Measurements from ENCODE around the gene CADM2.
"Not testable (repeated sequence)": the region's sequence is repeated elsewhere in the genome, so short reads cannot be mapped to it uniquely, and the experiment has no call there.

The CADM2 gene

DNA sequence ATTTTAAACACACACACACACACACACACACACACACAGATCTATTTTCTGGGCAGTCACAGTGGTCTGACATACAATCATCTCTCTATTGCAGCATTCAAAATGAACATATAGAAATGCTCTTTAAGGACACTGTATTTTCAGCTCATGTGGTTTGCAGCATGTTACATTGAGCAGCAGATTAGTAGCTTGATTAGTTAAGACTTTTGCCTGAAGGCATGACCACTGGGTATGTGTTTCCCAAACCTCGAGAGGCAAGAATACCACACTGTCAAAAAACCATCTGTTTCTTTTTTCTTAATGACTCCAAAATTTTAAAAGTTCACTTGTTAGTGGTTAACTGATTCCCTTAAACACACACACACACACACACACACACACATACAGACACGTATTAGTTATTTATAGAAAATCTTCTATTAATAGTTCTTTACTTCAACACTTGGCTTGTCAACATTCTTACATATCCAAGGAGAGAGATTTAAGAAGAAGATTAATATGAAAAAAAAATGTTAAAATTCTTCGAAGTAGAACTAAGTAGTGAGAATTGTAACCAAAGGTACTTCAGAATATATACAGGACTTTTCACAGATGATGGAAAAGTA lies 518.2 kb downstream of the CADM2 start:
- no peak for DNase-seq (ENCODE audit: low read depth, low spot score)

DNA sequence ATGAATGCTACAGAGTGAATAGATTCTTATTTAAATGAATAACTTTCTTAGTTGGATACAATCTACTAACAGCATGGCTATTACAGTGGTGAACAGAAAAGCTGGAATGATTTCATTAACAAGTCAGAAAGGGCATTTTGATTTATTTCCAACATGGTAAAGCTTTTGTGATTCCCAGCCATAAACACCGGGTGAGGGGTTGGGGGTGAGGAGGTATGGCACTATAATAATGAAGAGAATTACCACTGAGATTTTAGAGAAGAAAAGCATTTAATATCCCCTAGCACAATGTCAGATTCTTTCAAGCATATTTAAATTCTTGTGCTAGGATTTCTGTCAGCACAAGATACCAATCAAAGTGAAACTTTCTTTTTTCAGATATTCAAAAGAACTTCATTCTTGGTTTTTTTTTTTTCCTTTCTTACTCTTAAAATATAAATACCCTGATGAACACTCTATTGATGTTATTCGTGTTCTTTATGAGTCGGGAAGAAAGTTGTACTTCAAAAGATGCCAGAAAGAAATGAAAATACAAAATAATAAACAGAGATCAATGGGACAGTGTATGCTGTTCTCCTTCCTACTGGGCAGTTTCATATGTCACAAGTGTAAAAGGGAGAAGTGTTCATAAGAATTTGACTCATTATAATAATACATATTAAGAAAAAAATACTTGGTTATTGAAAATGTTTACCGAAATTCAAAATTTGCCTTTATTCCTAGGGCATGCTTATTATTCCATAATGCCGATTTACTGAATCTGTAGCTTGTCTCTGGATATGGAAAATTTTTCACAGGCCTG lies 522.8 kb downstream of the CADM2 start:
- no peak for DNase-seq (ENCODE audit: low read depth, low spot score)

GRCh38 chr3:85482213-85482490 lies 523.4 kb downstream of the CADM2 start:
- DNase-seq (ENCODE audit: low read depth, low spot score) = no peak

DNA sequence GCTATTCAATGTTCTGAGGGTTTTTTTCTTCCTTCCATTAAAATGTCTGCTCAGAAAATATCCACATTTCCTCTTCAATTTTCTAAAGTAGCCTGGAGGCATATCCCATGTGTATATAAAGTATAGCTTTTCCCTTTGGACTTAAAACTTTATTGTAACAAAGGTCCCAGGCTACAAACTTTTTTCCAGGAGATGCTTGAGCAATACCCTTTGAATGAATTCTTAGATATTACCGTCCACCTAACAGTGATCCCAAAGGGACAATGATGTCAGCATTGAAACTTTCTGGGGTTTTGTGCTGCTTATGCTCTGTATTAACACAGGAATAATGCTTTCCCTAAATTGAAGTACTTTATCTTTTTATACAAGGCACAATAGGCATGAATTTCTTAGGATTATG lies 525.2 kb downstream of the CADM2 start:
- DNase-seq (ENCODE audit: low read depth, low spot score) = no peak

GRCh38 chr3:85487375-85487774 lies 528.6 kb downstream of the CADM2 start:
- DNase-seq (ENCODE audit: low read depth, low spot score) = no peak

DNA sequence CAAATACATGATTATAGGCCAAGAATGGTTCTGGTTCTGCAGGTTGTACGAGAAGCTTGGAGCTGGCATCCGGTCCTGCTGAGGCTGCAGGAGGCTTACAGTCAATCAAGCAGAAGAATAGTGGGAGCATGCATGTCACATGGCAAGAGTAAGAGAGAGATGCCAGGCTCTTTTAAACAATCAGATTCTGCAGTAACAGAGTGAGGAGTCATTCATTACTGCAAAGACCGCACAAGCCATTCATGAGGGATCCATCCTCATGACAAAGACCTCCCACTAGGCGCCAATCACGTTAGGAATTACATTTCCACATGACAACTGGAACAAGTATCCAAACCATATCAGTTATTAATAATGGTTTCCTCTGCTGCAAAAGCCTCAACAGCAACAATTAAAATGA lies 536.8 kb downstream of the CADM2 start:
- no peak for DNase-seq (ENCODE audit: low read depth, low spot score)

GRCh38 chr3:85498177-85498576 lies 539.4 kb downstream of the CADM2 start:
- no peak for DNase-seq (ENCODE audit: low read depth, low spot score)

GRCh38 chr3:85502148-85502875 lies 543.5 kb downstream of the CADM2 start:
- no peak for DNase-seq (ENCODE audit: low read depth, low spot score)

DNA sequence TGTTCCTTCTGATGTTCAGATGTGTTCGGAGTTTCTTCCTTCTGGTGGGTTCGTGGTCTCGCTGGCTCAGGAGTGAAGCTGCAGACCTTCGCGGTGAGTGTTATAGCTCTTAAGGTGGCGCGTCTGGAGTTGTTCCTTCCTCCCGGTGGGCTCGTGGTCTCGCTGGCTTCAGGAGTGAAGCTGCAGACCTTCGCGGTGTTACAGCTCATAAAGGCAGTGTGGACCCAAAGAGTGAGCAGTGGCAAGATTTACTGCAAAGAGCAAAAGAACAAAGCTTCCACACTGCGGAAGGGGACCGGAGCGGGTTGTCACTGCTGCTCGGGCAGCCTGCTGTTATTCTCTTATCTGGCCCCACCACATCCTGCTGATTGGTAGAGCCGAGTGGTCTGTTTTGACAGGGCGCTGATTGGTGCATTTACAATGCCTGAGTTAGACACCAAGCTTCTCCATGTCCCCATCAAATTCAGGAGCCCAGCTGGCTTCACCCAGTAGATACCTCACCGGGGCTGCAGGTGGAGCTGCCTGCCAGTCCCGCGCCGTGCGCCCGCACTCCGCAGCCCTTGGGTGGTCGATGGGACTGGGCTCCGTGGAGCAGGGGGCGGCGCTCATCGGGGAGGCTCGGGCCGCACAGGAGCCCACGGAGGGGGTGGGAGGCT lies 545.5 kb downstream of the CADM2 start:
- DNase-seq (ENCODE audit: low read depth, low spot score) = peak; percentile 50

DNA sequence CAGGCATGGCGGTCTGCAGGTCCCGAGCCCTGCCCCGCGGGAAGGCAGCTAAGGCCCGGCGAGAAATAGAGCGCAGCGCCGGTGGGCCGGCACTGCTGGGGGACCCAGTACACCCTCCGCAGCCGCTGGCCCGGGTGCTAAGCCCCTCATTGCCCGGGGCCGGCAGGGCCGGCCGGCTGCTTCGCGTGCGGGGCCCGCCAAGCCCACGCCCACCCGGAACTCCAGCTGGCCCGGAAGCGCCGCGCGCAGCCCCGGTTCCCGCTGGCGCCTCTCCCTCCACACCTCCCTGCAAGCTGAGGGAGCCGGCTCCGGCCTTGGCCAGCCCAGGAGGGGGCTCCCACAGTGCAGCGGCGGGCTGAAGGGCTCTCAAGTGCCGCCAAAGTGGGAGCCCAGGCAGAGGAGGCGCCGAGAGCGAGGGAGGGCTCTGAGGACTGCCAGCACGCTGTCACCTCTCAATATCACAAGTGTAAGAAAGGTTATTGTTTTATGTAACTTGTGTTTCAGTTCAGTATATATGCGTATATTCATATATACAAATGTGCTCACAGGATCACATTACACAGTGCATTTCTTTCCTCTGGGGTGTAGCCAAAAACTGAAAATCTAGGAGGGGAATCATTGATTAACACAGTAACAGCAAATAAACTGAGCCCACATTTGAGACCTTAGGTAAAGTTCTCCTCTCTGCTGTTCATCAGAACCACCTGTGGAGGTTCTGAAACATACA lies 546.2 kb downstream of the CADM2 start:
- DNase-seq (ENCODE audit: low read depth, low spot score) = peak; percentile 4

DNA sequence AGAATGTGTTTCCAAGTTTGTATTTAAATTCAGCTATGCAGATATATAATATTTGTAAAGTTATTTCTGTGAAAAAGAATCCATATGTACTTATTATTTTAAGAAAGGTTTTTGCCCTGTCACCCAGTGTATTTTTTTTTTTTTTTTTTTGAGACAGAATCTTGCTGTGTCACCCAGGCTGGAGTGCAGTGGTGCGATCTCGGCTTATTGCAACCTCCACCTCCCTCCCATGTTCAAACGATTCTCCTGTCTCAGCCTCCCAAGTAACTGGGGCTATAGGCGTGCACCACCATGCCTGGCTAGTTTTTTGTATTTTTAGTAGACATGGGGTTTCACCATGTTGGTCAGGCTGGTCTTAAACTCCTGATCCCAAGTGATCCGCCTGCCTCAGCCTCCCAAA lies 548.3 kb downstream of the CADM2 start:
- DNase-seq (ENCODE audit: low read depth, low spot score) = not testable (repeated sequence)

- DNase-seq (ENCODE audit: low read depth, low spot score) = no peak
Observed at GRCh38 chr3:85508659-85509058, 549.9 kb downstream of the CADM2 start.

GRCh38 chr3:85516146-85516545 lies 557.4 kb downstream of the CADM2 start:
- DNase-seq (ENCODE audit: low read depth, low spot score) = no peak

DNA sequence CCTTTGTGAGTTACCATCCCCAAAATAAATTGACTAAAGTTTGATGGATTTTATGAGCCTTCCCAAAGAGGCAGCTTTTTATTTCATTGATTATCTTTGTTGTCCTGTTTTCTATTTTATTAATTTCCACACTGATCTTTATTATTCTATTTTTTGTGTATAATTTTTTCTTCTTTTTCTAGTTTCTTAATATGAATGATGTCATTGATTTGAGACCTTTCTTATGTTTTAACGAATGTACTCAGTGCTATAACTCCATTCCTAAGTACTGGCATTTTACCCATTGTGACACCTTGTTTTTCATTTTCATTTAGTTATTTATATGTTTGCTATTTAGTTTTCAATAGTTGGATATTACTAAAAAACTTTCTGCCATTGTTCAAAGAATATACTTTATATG lies 565.3 kb downstream of the CADM2 start:
- DNase-seq (ENCODE audit: low read depth, low spot score) = no peak

GRCh38 chr3:85525264-85525663 lies 566.5 kb downstream of the CADM2 start:
- no peak for DNase-seq (ENCODE audit: low read depth, low spot score)

DNA sequence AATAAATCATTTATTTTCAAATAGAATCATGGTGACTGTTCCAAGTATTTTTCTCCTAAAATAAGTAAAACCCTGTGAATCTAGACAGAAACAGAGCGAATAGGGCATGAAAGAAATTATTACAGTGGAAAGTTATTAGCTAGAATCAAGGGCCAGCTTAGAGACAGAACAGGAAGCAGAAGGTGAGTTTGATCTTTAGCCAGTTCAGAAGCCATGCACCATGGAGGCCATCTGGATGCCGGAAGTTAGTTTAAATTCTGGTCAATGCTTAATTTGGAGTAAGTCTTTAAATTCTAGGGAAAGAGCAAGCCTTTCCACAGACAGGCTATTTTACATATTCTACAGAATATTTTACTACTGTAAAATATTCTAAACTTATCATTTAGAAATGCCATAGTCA lies 574.8 kb downstream of the CADM2 start:
- no peak for DNase-seq (ENCODE audit: low read depth, low spot score)

DNA sequence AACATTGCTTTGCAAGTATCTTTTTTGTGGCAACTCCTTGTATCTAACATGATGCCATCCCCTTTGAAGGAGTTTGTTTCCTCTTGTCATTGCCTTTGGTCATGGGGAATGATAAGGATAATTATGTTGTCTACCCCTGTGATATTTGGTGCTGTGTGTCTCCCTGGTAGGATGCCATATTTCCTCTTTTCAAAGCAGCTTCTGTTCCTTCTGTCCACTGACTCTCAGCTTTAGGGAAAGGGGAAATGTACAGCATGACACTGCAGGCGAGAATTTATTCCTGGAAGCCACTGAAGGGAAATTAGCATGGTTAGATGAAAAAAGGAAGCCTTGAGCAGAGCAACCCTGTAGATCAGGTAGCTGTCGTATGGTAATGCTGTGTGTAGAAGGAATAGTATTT lies 576.7 kb downstream of the CADM2 start:
- DNase-seq (ENCODE audit: low read depth, low spot score) = no peak

DNA sequence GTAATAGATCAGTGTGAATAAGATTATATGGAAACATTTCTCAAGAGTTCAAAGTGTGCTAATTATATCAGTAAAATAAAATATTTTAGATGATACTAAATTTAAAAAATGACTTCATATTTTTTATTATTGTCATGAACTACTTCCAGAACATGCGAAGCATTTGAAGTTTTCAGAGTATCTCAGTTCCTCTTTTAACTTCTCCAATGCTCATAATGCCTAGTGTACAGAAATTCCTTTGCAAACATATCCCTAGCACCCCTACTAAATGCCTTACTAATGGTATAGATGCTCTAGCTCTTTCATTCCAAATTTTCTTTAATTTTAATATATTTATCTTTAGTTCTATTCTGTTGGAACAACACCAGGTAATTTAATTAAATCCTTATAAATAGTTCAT lies 580.4 kb downstream of the CADM2 start:
- DNase-seq (ENCODE audit: low read depth, low spot score) = no peak

DNA sequence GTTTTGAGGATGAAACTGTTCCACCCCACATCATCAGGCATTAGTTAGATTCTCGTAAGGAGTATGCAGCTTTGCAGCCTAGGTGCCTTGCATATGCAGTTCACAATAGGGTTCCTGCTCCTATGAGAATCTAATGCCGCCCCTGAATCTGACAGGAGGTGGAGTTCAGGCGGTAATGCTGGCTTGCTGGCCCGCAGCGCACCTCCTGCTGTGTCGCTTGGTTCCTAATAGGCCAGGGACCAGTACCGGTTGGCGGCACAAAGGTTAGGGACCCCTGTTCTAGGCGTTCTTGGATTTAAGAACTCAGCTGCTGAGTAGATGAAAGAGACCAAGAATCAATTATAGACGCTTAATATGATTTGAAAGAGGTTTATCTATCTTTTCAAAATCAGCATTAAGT lies 595.4 kb downstream of the CADM2 start:
- DNase-seq (ENCODE audit: low read depth, low spot score) = no peak

GRCh38 chr3:85560088-85560785 lies 601.4 kb downstream of the CADM2 start:
- DNase-seq (ENCODE audit: low read depth, low spot score) = no peak

DNA sequence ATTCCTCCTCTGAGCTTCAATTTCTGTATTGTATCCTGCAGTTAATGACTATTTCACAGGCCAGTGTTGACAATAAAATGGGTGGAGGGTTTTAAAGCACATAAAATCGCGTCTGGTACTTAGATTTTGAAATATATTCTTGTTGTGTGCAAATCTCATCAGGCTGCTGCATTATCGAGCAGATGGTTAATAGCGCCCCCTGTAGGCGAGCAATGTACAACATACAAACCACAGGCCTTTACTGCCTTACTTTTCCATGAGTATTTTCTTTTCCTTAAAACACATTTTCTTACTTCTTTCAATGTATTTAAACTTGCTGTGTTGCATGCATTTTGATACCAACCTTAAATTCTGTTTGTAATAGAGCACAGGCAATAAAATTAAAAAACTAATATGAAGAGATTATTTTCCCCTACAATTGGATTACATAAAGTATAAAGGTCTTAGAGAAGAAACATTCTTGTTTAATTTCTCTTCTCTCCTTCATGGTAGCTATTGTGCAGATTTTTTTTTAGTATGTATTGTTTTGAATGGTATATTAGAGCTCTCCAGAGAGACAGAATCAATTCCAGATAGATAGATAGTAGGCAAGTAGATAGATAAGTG lies 608.4 kb downstream of the CADM2 start:
- peak; percentile 5 for DNase-seq (ENCODE audit: low read depth, low spot score)

Measured in ELF-1 (cell line).